HG02840 (cell line): ENCODE data around the gene GIGYF2.
A peak's percentile ranks its signal among the peaks of the same experiment; 100 is the strongest.

Source experiments
- ATAC-seq: cut with Tn5 transposase; IDR thresholded peaks from one replicate; pipeline ENCODE4 v1.9.1; 2021; ENCODE audit warnings: mild to moderate bottlenecking, moderate library complexity, moderate number of reproducible peaks; ENCODE audit not compliant: unreplicated experiment, low FRiP score

GIGYF2 gene

DNA sequence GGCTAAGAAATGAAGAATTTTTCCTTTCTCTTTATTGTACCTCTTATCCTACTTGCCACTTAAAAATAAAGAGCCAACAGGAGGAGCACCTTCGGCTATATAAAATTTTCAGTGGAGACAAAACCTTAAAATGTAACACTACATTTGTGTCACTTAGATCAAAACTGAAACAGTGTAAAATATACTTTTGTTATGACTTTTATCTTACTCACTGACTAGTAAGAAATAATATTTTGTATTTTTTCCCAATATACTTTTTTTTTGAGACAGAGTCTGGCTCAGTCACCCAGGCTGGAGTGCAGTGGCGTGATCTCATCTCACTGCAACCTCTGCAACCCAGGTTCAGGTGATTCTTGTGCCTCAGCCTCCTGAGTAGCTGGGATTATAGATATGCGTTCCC lies 50.9 kb downstream of the GIGYF2 start:
- ATAC-seq, result no peak

DNA sequence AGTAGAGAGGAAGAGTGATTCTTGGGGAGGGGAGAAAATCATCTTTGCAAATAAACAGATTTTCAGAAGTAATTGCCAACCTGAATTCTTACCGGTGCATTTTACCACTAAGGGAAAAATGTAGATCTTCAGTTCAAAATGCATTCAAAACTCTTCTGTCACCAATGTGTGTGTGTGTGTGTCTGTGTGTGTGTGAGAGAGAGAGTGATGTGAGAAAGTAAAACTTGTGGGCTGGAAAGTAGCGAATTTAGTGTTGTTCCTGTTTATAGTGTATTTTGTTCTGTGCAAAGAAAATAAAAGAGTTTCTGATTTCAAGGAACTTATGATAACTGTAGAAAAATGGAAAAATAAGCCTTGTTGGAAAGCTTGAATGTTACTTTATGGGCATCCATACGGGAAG lies 52.2 kb downstream of the GIGYF2 start:
- ATAC-seq, result no peak

DNA sequence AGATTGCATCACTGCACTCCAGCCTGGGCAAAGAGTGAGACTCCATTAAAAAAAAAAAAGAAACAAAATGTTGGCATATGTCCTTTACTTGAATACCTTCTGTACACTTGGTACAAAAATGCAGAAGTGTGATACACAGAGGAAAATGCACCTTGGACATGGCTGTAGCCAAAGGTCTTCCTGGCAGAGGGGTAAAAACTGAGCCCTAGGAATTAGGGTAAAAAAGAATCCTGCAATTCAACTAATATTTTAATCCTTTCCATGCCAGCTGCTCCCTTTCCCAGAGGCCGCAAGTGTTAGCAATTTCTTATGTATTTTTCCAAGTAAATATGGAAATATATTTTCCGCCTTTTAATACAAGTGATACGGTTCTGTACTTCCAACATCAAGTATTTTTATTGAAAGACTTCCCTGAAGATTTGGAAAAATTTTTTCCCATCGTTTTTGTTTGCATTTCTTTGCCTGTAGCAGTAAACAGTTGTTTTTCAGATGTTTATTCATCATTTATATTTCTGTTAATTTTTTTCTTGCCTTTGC lies 53.1 kb downstream of the GIGYF2 start:
- no peak for ATAC-seq

DNA sequence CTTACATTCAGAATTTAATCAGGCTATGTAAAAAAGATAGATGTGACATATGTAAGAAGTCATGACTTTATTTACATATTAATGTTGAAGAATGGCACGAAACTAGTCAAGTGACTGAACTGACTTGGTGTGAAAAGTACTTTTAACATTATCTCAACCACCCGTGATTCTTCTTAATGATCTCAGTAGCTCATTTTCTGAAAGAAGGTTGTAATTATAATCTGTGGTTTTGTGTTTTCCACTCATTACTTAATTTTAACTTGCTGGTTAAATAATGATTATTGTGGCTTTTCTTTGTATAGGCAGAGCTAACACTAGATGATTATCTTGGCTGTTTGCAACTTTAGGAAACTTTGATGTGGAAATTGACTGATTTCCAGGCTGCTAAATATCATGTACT lies 60.8 kb downstream of the GIGYF2 start:
- no peak for ATAC-seq

DNA sequence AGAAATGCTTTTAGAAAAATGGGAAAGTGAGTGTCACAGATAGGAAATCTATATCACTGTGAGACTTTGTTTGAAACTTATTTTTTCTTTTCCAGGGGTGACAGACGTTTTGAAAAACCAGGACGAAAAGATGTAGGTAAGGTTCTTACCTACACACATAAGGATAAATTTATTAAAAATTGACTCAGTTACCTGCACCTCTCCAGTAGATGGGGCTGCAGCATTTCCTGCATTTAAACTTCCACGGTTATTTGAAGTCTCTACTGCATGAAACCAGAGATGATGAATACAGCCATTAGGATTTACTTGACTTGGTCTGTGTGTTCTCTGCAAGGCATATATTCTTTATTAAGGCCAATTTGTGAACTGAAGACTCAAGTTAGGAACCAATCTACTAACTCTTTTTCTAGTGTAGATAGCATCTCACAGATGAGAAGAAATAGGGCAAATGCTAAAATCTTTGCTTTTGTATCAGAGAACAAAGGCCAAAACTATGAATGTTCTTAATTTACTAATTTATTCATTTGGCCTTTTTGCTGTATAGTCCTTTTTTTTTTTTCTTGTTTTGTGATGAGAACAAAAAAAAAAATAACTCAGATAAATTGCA lies 64.3 kb downstream of the GIGYF2 start:
- no peak for ATAC-seq

DNA sequence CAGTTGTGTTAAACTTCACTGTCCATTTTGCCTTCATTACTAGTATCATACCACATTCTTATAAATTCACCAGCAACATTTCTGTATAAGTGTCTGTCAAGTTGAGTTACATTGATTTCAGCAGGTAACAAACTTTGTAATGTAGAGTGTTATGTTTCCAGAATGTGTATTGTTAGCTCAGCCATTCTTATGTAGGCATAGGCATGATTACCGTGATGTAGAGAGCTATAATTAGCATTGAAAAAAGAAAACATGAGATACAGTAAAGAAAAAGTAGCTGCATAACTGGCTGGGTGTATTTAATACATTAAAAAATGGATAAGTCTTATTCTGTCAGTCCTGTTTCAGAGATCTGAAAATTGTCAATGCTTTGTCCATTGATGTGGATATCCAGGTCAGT lies 70.7 kb downstream of the GIGYF2 start:
- ATAC-seq, result no peak

DNA sequence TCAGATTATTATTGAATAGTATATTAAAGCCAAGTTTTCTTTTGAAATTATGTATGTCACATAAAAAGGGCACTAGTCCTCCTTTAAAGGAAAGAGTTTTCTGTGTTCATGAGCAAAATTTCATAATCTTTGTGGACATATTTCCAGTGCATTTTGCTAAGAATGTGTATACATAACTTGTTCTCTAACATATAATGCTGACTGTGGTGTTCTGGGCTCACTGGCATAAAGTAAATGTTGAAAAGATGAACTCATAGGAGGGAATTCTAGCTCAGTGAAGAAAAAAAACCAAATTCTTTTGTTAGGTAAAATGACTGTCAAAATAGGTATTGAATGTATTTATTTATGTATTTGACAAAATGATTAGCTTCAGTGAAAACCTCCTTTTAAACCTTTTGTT lies 73.1 kb downstream of the GIGYF2 start:
- no peak for ATAC-seq

DNA sequence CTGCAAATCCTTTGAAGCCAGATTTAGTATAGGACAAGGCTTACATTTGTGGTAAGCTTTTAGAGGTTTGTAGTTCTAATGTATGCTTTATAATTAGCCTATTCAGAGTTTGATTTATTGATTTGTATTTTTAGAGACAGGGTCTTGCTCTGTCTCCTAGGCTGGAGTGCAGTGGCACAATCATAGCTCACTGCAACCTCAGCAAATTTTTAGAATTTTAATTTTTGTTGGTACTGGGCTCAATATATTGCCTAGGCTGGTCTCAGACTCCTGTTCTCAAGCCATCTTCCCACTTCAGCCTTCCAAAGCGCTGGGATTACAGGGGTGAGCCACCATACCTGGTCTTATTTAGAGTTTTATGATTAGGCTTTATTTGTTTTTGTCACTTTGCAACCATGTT lies 74.7 kb downstream of the GIGYF2 start:
- no peak for ATAC-seq

DNA sequence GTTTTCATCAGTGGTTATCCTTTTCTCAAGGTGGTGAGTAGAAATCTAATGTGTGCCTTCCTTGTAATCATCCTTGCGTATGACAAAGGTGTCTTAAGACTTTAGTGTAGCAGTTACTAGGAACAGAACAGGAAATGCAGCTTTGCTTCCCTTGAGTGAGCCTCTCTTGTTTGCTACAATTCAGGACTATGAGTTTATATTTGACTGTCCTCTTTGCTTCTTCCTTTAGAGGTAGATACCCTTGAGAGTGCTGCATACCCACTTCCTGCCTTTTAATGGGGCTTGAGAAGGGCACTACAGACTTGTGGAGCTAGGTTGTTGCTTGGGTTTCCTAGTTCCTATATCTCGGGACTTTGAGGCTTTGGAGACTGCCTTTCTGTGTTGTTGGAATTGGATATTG lies 75.4 kb downstream of the GIGYF2 start:
- no peak for ATAC-seq

DNA sequence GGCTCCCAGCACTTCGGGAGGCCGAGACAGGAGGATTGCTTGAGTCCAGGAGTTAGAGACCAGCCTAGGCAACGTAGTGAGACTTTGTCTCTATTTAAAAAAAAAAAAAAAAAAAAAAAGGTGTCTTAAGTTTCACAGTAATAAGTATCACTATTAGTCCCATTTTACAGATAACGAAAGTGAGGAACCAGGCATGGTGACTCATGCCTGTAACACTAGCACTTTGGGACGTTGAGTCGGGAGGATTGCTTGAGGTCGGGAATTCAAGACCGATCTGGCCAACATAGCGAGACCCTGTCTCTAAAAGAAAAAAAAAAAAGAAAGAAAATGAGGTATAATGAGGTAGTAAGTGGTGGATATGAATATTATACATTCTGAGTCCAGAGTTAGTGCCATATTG lies 76.7 kb downstream of the GIGYF2 start:
- no peak for ATAC-seq

DNA sequence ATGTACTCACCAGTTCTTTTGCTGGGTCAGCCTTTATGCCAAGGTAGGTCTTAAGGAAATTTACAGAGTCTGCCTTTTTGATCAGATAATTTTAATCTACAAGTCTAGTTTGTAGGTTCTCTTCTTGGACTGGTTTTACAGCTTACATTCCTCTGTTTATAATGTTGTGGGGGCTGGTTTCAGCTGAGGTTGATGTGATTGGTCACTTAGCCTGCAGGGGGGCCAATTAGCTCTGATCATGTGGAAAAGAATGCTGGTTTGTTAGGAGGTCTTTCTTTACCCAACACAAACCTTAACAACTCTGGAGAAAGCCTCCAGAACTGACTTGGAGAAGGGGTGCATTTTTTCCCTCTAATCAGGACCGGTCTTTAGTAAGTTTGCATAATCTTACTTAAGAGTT lies 79.3 kb downstream of the GIGYF2 start, which contains the start of gene KCNJ13:
KCNJ13 (minus strand) TSS at position 131 of the 400 bp plus-strand sequence. CDS start 5,203 bp downstream, outside the sequence.
- no peak for ATAC-seq

DNA sequence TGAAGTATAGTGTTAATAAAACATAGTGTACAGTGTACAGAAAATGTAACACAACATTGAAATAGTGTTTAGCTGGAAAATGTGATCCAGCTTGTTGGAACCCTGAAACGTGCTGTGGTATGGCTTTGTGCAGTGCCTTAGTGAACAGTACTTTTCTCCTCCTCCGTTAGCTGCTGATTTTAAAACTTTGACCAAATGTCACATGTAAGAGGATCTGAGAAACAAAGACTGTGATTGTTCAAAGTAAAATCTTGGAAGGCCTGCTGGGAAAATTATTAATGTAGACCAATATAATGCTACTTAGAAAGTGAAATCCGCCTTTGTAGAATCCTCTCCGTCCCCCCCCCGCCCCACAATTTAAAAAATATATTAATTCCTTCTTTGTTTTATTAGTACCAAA lies 80.1 kb downstream of the GIGYF2 start:
- ATAC-seq, result no peak

DNA sequence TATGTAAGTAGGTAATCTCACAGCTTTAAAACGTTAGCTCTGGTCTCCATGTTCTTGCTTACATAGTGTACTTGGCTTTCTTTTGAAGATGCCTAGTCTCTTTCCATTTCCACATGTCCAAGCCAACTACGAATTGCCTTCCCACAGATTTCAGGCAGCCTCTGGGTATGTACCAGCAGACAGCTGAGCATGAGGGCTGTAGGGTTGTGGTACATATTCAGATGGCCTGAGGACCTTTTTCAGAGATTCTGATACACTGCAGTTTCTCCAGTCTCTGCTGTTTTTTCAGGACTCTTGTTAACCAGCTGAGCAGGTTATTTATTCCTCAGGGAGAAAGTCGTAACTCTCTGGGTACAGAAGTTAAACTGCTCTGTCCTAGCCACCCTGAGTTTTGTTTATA lies 82.3 kb downstream of the GIGYF2 start:
- ATAC-seq, result no peak

DNA sequence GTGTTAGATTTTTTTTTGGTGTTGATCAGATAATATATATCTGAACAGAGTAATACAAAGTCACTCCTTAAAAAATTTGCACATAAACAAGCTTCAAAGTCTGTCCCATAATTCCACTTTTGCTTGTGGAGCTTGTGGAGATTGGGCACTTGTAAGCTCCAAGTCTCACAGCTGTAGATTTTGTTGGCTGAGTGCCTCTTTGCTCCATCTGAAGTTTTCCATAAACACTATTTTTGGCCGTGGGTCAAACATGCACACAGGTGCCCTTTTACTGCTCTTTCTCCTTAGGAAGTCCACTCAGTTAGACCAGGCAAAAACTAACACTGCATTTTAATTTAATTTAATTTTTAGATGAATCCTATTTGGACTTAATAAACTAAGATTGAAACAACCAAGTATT lies 82.8 kb downstream of the GIGYF2 start:
- ATAC-seq, result no peak

DNA sequence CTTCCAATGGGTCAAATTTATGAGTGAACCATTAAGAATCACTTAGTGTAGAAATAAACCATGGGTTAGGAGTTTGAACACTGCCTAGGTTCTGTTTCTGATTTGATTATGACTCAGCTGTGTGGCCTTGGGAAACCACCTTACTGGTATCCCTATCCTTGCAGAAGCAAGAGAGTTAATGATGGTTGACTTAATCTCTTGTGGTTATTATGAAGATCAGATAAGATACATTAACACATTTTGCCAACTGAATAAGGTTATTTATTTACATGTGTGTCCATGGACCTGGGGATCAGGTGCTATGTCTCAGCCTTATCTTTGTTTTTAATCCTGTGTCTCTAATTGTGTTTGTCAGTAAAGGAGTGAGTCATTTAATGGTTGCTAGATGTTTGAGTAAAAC lies 84.6 kb downstream of the GIGYF2 start:
- peak; percentile 75 for ATAC-seq

DNA sequence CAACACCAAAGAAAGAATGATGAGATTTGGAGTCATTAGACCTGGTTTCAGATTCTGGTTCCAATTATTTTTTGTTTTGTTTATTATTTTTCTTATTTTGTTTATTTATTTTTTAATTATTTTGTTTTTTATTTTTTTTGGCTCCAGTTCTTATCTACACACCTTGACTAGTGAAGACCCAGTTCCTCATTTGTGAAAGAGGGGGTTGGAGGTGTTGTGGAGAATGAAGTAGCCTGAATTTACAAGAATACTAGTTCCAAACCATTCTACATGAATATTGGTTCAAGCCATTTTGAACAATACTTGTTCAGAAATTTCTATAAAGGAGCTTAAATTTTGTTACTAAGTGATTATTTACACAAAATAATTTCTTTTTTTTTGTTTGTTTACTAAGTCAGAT lies 86.1 kb downstream of the GIGYF2 start:
- ATAC-seq, result no peak

DNA sequence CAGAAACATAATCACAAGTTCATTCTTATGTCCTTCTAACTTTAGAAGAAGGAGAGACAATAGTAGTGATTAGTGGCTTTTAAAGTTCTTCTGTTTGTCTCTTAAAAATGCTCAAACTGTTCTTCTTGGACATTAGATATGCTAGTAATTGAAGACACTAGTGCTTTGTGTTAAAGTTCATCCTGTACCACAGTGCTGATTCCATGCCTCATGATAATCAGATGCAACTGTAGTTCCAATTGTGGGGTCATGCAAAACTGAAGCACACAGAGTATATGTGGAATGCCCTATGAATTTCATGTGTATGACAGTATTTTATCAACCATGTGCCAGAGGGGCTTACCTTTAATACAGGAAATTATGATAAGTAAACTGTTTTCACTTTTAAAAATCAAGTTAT lies 90.7 kb downstream of the GIGYF2 start:
- ATAC-seq, result no peak

DNA sequence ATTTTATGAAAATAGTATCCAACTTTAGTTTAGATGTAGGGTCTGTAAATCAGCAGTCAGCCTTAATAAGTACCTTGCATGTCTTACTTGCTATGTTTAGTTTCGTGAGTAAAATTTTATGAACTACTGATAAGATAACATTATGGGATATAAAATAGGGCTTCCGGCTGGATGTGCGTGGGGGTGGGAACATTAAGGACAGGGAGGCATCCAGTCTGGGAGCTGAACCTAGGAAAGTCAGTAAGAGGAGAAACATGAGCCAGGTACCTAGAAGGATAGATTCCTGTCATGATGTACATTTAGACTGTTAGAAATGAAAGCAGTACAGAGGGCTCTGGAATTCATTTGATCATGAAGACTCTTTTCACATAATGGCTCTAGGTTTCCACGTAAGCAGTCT lies 92.0 kb downstream of the GIGYF2 start:
- no peak for ATAC-seq

DNA sequence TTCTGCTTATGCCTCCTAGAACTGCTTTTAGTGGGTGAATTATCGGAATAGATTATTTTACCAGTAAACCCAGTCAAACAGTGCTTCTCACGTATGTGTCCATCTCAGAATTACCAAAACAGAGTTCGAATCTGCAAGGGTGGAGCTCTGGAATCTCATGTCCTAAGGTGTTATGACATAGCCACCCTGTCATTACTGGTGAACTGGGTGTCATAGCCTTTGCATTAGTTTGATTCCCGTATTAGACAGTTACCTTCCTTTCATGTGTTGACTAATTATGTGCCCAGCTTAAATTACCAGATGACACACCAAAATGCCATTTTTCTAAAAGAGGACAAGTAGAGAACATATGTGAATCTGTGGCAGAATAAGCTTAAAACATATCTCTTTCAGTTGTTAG lies 94.4 kb downstream of the GIGYF2 start:
- ATAC-seq, result no peak

DNA sequence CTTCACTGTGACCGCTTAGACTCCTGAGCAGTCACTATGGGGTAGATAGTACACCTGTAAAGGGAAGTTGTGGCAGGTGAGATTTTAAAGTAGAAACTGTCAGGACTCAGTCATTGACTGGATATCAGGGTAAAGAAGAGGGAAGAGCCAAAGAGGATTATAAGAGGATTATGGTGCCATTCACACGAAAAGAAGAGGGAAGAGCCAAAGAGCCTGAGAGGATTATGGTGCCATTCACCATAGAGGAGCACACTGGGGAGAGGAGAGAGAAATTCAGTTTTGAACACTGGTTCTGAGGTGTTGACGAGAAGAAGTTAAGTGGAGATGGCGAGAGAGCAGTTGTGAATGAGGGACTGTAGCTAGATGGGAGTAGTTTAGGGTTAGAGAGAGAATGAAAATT lies 96.1 kb downstream of the GIGYF2 start:
- no peak for ATAC-seq

DNA sequence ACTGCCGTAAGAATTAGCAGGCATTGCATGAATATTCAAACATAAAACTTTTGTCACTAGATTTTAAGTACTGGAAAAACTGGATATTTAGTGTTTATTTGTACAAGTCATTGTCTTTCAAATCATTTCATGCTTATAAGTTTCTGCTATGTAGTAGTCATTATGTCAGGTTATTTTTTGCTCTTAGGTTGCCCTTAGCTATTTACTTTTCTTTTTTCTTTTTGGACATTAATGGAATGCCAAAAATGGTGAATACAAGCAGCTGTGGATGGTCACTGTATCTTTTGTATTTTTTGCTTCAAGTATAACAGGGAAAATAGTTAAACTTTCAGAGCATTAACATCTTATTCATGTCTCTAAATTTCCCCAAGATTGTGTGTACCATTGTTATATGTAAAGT lies 97.8 kb downstream of the GIGYF2 start:
- ATAC-seq, result no peak

DNA sequence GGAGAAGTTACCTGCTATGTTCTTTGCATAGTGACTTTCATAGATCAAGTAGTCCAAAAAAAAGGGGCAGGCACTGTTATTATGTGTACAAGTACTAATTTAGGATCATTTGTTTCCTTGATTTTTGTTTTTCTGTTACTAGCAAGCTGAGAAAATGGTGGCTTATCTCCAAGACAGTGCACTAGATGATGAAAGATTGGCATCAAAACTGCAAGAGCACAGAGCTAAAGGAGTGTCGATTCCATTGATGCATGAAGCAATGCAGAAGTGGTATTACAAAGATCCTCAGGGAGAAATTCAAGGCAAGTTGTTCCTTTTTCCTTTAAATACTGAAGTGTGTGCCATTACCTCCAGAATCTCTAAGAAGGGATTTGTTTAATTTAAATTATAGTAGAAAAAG lies 98.8 kb downstream of the GIGYF2 start:
- ATAC-seq, result no peak

DNA sequence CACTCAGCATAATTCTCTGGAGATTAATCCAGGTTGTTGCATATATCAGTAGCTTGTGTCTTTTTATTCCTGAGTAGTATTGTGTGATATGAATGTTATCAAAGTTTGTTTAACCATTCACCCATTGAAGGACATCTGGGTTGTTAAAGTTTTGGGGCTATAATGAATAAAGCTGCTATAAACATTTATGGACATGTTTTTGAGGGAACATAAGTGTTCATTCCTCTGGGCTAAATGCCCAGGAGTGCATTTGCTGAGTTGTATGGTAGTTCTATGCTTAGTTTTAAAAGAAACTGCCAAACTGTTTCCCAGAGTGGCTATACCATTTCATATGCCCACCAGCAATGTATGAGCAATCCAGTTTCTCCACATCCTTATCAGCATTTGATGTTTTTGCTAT lies 101.1 kb downstream of the GIGYF2 start:
- no peak for ATAC-seq
